BJ (cell line): Measurements from ENCODE around the gene COL4A6. TPM values are rescaled to one million over a fixed set of nuclear protein-coding genes. Genes with fewer than 3 reads are reported as not detected.

Experiments used
- CTCF ChIA-PET: fragments of 350-600 bp; formaldehyde crosslinking; extraction: SDS; loops from one replicate; lab custom pipeline; 2021; ENCODE audit warnings: antibody characterized with exemption, inconsistent platforms; lab: Yijun Ruan, JAX
- POLR2A ChIA-PET: fragments of 300-600 bp; sonication (Branson Sonifier 250); formaldehyde crosslinking; extraction: SDS; loops from one replicate; lab custom pipeline; 2021; ENCODE audit warnings: antibody characterized with exemption; lab: Charles Lee
- DNase-seq: peaks from one replicate; pipeline ENCODE4 v3.0.0-alpha.2; 2011; ENCODE audit warnings: low read depth
- H3K27me3 ChIP-seq: 2 replicates; pipeline ENCODE4 v1.6.0; 2011; ENCODE audit warnings: low read length; ENCODE audit not compliant: control insufficient read depth, insufficient read depth
- H3K36me3 ChIP-seq: 2 replicates; pipeline ENCODE4 v1.5.1; 2011; ENCODE audit warnings: low read length; ENCODE audit not compliant: control insufficient read depth, insufficient read depth
- H3K4me3 ChIP-seq: 2 replicates; pipeline ENCODE4 v1.5.1; 2011; ENCODE audit warnings: low read depth, mild to moderate bottlenecking, control low read depth, low read length
- CTCF ChIP-seq: IDR thresholded peaks from 2 replicates; pipeline ENCODE4 v1.5.1; 2011; ENCODE audit warnings: low read depth, mild to moderate bottlenecking, control low read depth, inconsistent platforms, low read length, moderate library complexity; ENCODE audit not compliant: insufficient read depth
- polyA plus RNA-seq: library from polyadenylated mRNA; depleted of rRNA; stranded (reverse); fragments of >200 nt; gene quantifications from 2 replicates; pipeline ENCODE4 v1.2.3, GENCODE V29; 2011

The COL4A6 gene
- polyA plus RNA-seq, 1 experiment, result 0.09 TPM

- CTCF ChIA-PET, result no interaction called here
- no peak for TF ChIP-seq CTCF
- H3K4me3 ChIP-seq, result no peak overlapping the region
- no peaks in the 10 kb centered on the region for H3K36me3 ChIP-seq
- H3K27me3 ChIP-seq, result no peaks in the 10 kb centered on the region
- POLR2A ChIA-PET, result no interaction called here
- DNase-seq, result no peak
Observed at GRCh38 chrX:108162265-108162664, 276.0 kb downstream of the COL4A6 start.

- Histone ChIP-seq H3K27me3 (no peaks in the 10 kb centered on the region), H3K36me3 (no peaks in the 10 kb centered on the region), H3K4me3 (no peak overlapping the region)
- DNase-seq, result no peak
- ChIA-PET POLR2A (no interaction called here), CTCF (interaction anchor here (0.9 kb wide), 1 partner anchor 21 kb away, joined by 3 read pairs; no protein-coding TSS in a partner anchor)
- no peak for TF ChIP-seq CTCF
Observed at GRCh38 chrX:108160309-108160708, 277.9 kb downstream of the COL4A6 start.

DNA sequence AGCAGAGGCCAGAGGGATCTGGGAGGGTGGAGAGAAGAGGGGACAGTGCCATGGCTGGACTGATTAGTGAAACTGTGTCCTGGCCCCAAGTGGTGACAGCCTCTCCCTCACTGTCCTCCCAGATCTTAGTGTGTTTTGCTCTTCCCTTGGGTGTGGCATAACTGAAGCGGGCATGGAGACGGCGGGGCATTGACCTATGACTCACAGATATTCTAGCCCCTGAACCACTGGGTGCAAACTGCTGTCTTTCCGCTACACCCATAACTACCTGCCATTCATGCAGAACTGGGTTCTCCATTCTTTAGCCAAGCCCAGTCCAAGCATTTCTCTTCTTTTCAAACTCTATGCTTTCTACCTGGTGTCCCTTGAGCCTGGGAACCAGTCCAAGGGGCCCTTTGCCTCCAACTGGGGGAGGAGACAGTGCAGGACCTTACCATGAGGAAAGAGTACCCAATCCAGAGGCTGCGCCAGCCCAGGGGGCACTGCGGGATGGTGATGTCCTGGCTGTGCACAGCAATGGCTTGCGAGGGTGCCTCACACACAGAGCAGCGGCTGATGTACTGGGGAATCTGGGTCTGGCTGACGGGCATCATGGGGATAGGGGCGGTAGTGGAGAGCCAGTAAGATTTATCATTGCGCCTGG lies 279.1 kb downstream of the COL4A6 start:
- CTCF ChIA-PET, result no interaction called here
- no peak for DNase-seq
- H3K36me3 ChIP-seq, result no peaks in the 10 kb centered on the region
- POLR2A ChIA-PET, result no interaction called here
- H3K4me3 ChIP-seq, result no peak overlapping the region
- H3K27me3 ChIP-seq, result no peaks in the 10 kb centered on the region
- no peak for TF ChIP-seq CTCF

- no peak for DNase-seq
- Histone ChIP-seq H3K36me3 (no peaks in the 10 kb centered on the region; the same call in 1 of the 2 replicates), H3K27me3 (no peaks in the 10 kb centered on the region), H3K4me3 (no peak overlapping the region)
- no peak for TF ChIP-seq CTCF
- POLR2A ChIA-PET, result no interaction called here
- CTCF ChIA-PET, result interaction anchor here (0.5 to 2.6 kb wide), 3 partner anchors 8 to 66 kb away, joined by 3 to 10 read pairs (median 4); partner anchors contain the start of genes ATG4A and PSMD10
Observed at GRCh38 chrX:108157628-108158027, 280.6 kb downstream of the COL4A6 start.

DNA sequence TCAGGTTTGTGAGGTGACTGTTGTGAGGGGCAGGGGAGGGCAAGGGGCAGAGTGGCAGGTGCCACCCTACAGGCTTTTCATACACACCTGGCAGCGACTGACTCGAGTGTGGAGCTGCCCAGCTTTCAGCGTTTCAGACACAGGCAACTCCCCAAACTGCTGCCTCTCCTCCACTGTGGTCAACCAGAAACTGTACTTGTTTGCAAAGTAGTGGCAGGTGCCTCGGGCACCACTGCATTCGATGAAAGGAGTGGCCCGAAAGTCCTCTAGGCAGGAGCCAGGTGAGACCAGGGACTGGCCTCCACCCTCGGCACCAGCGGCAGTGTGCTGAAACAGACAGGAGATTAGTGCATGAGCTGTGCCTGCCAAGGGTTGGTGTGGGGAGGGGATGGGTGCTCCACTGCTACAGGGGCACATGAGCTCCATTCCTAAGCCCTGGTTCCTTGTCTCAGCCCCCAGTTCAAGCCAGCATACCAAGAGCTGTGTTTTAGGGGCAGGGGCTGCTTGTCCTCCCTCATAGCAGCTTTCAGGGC lies 281.2 kb downstream of the COL4A6 start:
- ChIA-PET POLR2A (no interaction called here), CTCF (interaction anchor here (0.5 to 2.6 kb wide), 3 partner anchors 8 to 66 kb away, joined by 3 to 10 read pairs (median 4); partner anchors contain the start of genes ATG4A and PSMD10)
- DNase-seq, result no peak
- no peaks in the 10 kb centered on the region; the same call in 1 of the 2 replicates for H3K36me3 ChIP-seq
- TF ChIP-seq CTCF, result no peak
- H3K4me3 ChIP-seq, result no peak overlapping the region
- no peaks in the 10 kb centered on the region for H3K27me3 ChIP-seq
